Spleen (tissue), 11 donors: Measurements from ENCODE around the gene H6PD. TPM values are rescaled to one million over a fixed set of nuclear protein-coding genes. Genes with fewer than 3 reads are reported as not detected.
A peak's percentile ranks its signal among the peaks of the same experiment; 100 is the strongest.

Source experiments
- DNase-seq: peaks from one replicate; pipeline ENCODE4 v3.0.0-alpha.2; 2020
- H3K27ac ChIP-seq, 8 donors: fragments of 200-600 bp; sonication (generic) in 7 of 8; 1 replicate in 4 of 8; 2 replicates in 4 of 8; pipeline versions ENCODE4 v1.5.0 to v1.8.0; 2016 to 2021; ENCODE audit warnings: inconsistent platforms in 4 of 8, mild to moderate bottlenecking in 4 of 8, moderate library complexity in 1 of 8
- H3K27me3 ChIP-seq, 7 donors: fragments of 200-600 bp; sonication (generic) in 6 of 7; replicated peaks in 1 of 7; 1 replicate in 4 of 7; 2 replicates in 3 of 7; pipeline versions ENCODE4 v1.5.0 to v1.8.0; 2016 to 2021; ENCODE audit warnings: inconsistent platforms in 3 of 7, mild to moderate bottlenecking in 1 of 7
- H3K36me3 ChIP-seq, 6 donors: fragments of 200-600 bp; sonication (generic) in 5 of 6; 1 replicate in 4 of 6; 2 replicates in 2 of 6; pipeline versions ENCODE4 v1.5.0 to v1.8.0; 2016 to 2021; ENCODE audit warnings: inconsistent platforms in 2 of 6
- H3K4me1 ChIP-seq, 6 donors: fragments of 200-600 bp; sonication (generic) in 5 of 6; 1 replicate in 3 of 6; 2 replicates in 3 of 6; pipeline versions ENCODE4 v1.5.0 to v1.8.0; 2016 to 2021; ENCODE audit warnings: inconsistent platforms in 3 of 6
- H3K4me3 ChIP-seq, 8 donors: fragments of 200-600 bp; sonication (generic) in 7 of 8; 1 replicate in 4 of 8; 2 replicates in 4 of 8; pipeline versions ENCODE4 v1.5.0 to v1.8.0; 2016 to 2021; ENCODE audit warnings: inconsistent platforms in 4 of 8, mild to moderate bottlenecking in 4 of 8, moderate library complexity in 2 of 8
- H3K9me3 ChIP-seq, 8 donors: fragments of 200-600 bp; sonication (generic) in 7 of 8; 1 replicate in 4 of 8; 2 replicates in 4 of 8; pipeline versions ENCODE4 v1.5.0 to v1.8.0; 2016 to 2021; ENCODE audit warnings: inconsistent platforms in 4 of 8
- CTCF ChIP-seq, 11 experiments: fragments of 200-600 bp in 7 of 11; fragments of 450-650 bp in 4 of 11; sonication (generic) in 4 of 11; IDR thresholded peaks in 8 of 11; conservative IDR thresholded peaks in 3 of 11; 1 replicate in 7 of 11; 2 replicates in 4 of 11; pipeline versions ENCODE4 v1.4.0 to v1.8.0; 2016 to 2021; ENCODE audit warnings: antibody characterized with exemption in 11 of 11, inconsistent platforms in 4 of 11, mild to moderate bottlenecking in 1 of 11
- POLR2A ChIP-seq, 3 donors: fragments of 450-650 bp; IDR thresholded peaks; one replicate each; pipeline ENCODE4 v1.5.1; 2017; ENCODE audit warnings: antibody characterized with exemption in 3 of 3, mild to moderate bottlenecking in 1 of 3
- POLR2AphosphoS5 ChIP-seq, 3 donors: sonication (generic); formaldehyde crosslinking; IDR thresholded peaks; one replicate each; pipeline ENCODE4 v1.5.1; 2017; ENCODE audit warnings: antibody characterized with exemption in 3 of 3
- WGBS, 5 donors: extraction: QIAGEN DNeasy Blood & Tissue Kit in 3 of 5; methylation state at CpG; one replicate each; pipeline versions ENCODE4 v1.1.5 to v1.1.7; 2013 to 2018; 5-methylcytosine and 5-hydroxymethylcytosine counted together
- intact Hi-C: fragments of 100-400 bp; cut with DNase I; formaldehyde crosslinking; loops from one replicate; pipeline ENCODE4 v1.15.0; 2023; ENCODE audit warnings: low total_unique reads
- polyA plus RNA-seq, 3 donors: library from polyadenylated mRNA; stranded (reverse); fragments of 200-250 nt; gene quantifications; one replicate each; pipeline ENCODE4 v1.2.1, GENCODE V29; 2013
- total RNA-seq, 7 donors: library from RNA; depleted of rRNA in 3 of 7; stranded (reverse); fragments of >200 nt in 3 of 7; fragmentation: NEBNext Ultra II Directional in 4 of 7; extraction: Animal tissue kit (Norgen Biotek cat#: 25700) in 4 of 7; gene quantifications; one replicate each; pipeline versions ENCODE4 v1.1.0 to v1.2.1, GENCODE V29; 2016 to 2021
- donor health status: healthy with polysubstance abuse.
- donor health status: DM: no; HTN: no; CAD: no; lungs with moderate emphysema.
- donor health status: DM: no; HTN: no; CAD: no.
- donor health status: Bipolar disorder and iron deficiency.
- donor health status: healthy.
- donor health status: DM: no; HTN: no; CAD: no.
- donor health status: DM: yes; HTN: yes; CAD: no.

The H6PD gene
- total and polyA plus RNA-seq, 10 donors: 4.5 to 55.3 (median 35.5) TPM

DNA sequence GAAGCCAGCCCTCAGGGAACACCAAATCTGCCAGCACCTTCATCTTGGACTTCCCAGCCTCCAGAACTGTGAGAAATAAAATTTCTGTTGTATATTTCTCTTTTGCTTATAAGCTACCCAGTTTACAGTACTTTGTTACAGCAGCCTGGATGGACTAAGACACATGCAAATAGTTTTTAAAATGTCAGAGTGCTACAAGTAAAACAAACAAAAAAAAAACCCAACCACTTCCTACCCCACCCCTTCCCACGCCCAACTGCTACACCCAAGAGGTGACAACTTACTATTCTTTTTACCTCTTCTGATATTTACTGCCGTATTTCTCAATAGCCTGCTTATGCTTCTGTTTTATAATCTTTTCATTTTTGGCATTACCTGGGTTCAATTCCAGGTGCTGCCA is 49.5 kb downstream of the H6PD start:
- TF ChIP-seq POLR2A (IDR thresholded peaks at IDR 0.05): no peak
- TF ChIP-seq CTCF (IDR thresholded peaks at IDR 0.05 in 8 of 11, conservative IDR thresholded peaks at IDR 0.05 in 3 of 11): no peak
- TF ChIP-seq POLR2AphosphoS5 (IDR thresholded peaks at IDR 0.05): no peak
- Histone ChIP-seq H3K36me3 (no peaks in the 10 kb centered on the region), H3K4me1 (peaks cover 0 to 28% (median 11%) of the 10 kb centered on the region in 6 donors), H3K27ac (no peak overlapping the region), H3K9me3 (peaks cover 4 to 36% (median 27%) of the 10 kb centered on the region in 8 donors), H3K4me3 (no peak overlapping the region), H3K27me3 (peaks cover 0 to 23% (median 0%) of the 10 kb centered on the region in 7 donors)
- DNase-seq: no peak
- 58 to 77% (median 66%) methylated on average over 2 of the region's 2 CpGs for WGBS, 5 donors
- intact Hi-C loops: no loop called here

GRCh38 chr1:9286556-9286955 is 52.0 kb downstream of the H6PD start:
- Histone ChIP-seq H3K9me3 (peaks cover 4 to 36% (median 27%) of the 10 kb centered on the region in 8 donors), H3K36me3 (no peaks in the 10 kb centered on the region), H3K27ac (no peak overlapping the region), H3K27me3 (peaks cover 0 to 10% (median 0%) of the 10 kb centered on the region in 7 donors), H3K4me3 (no peak overlapping the region), H3K4me1 (peaks cover 0 to 27% (median 12%) of the 10 kb centered on the region in 6 donors)
- no peak for DNase-seq
- intact Hi-C loops: no loop called here
- TF ChIP-seq POLR2AphosphoS5 (IDR thresholded peaks at IDR 0.05) (no peak), POLR2A (IDR thresholded peaks at IDR 0.05) (no peak), CTCF (IDR thresholded peaks at IDR 0.05 in 8 of 11, conservative IDR thresholded peaks at IDR 0.05 in 3 of 11) (no peak)
- 58 to 77% (median 66%) methylated on average over 6 of the region's 6 CpGs for WGBS, 5 donors

GRCh38 chr1:9289090-9289534 is 54.5 kb downstream of the H6PD start:
- no peak overlapping the region for H3K4me3 ChIP-seq
- peaks cover 4 to 36% (median 27%) of the 10 kb centered on the region in 8 donors for H3K9me3 ChIP-seq
- peak; percentile 92 for DNase-seq
- TF ChIP-seq CTCF (IDR thresholded peaks at IDR 0.05 in 8 of 11, conservative IDR thresholded peaks at IDR 0.05 in 3 of 11) (peak; percentile 77 to 98 (median 94)), POLR2AphosphoS5 (IDR thresholded peaks at IDR 0.05) (no peak), POLR2A (IDR thresholded peaks at IDR 0.05) (no peak)
- no peak overlapping the region for H3K27ac ChIP-seq
- peaks cover 3 to 40% (median 24%) of the 10 kb centered on the region in 6 donors for H3K4me1 ChIP-seq
- no peaks in the 10 kb centered on the region for H3K36me3 ChIP-seq
- 37 to 43% (median 42%) methylated on average over 6 of the region's 6 CpGs for WGBS, 5 donors
- intact Hi-C loops: loop anchor here (2.0 kb wide), 2 partner anchors 168 to 200 kb away; no protein-coding TSS in a partner anchor
- H3K27me3 ChIP-seq: peaks cover 0 to 15% (median 3%) of the 10 kb centered on the region in 7 donors

GRCh38 chr1:9289711-9290485 is 55.3 kb downstream of the H6PD start:
- Histone ChIP-seq H3K27ac (peak overlapping the region in 3 of 8 donors; percentile 2 to 40 (median 35)), H3K4me1 (peaks cover 3 to 47% (median 31%) of the 10 kb centered on the region in 6 donors), H3K27me3 (peaks cover 0 to 23% (median 3%) of the 10 kb centered on the region in 7 donors), H3K36me3 (no peaks in the 10 kb centered on the region), H3K4me3 (no peak overlapping the region), H3K9me3 (peaks cover 4 to 32% (median 19%) of the 10 kb centered on the region in 8 donors)
- WGBS, 5 donors: 39 to 66% (median 54%) methylated on average over 5 of the region's 5 CpGs
- DNase-seq: no peak
- intact Hi-C loops: loop anchor here (2.0 kb wide), 2 partner anchors 167 to 199 kb away; no protein-coding TSS in a partner anchor
- no peak for TF ChIP-seq POLR2A (IDR thresholded peaks at IDR 0.05)
- TF ChIP-seq POLR2AphosphoS5 (IDR thresholded peaks at IDR 0.05): no peak
